Measurements from ENCODE around the gene OPN3.

DNA sequence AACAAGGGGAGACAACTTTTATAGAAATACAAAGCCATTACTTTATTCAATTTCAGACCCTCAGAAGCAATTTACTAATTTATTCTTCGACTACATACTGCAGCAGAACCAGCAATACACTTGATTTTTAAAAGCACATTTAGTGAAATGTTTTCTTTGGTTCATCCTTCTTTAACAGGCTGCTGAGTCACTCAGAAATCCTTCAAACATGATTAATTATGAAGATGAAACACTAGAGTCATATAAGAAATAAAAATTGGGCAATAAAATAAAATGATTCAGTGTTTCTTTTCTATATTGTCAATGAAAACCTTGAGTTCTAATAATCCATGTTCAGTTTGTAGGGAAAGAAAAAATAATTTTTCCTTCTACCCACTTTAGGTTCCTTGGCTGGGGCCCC lies 47.0 kb downstream of the OPN3 start:
- TF ChIP-seq EZH2 (IDR thresholded peaks at IDR 0.05) (no peak), POLR2AphosphoS5 (IDR thresholded peaks at IDR 0.05; ENCODE audit: borderline replicate concordance, low read depth, low read length) (no peak), FOXP2 (optimal IDR thresholded peaks at IDR 0.05; ENCODE audit: control extremely low read depth, extremely low read length, insufficient read depth) (no peak)
